Panc1 (cell line): ENCODE results near the gene NOP56. TPM values are rescaled to one million over a fixed set of nuclear protein-coding genes. Genes with fewer than 3 reads are reported as not detected.

Source experiments
- ATAC-seq: fragments of 200-7000 bp; cut with Tn5 transposase; 2 replicates; pipeline ENCODE4 v1.9.1; 2020; ENCODE audit warnings: mild to moderate bottlenecking, moderate library complexity
- BruUV-seq: library from RNA; stranded (reverse); fragments of 400-500 nt; replicated peaks from 2 replicates; lab custom pipeline; 2021; lab: Mats Ljungman, UMichigan
- CTCF ChIA-PET: fragments of 300-600 bp; sonication (Branson Sonifier 250); formaldehyde crosslinking; loops from one replicate; lab custom pipeline; 2022; ENCODE audit warnings: antibody characterized with exemption; lab: Charles Lee
- POLR2A ChIA-PET: fragments of 300-600 bp; sonication (Branson Sonifier 250); formaldehyde crosslinking; loops from one replicate; lab custom pipeline; 2022; ENCODE audit warnings: antibody characterized with exemption; lab: Charles Lee
- DNase-seq: peaks from one replicate; pipeline ENCODE4 v3.0.0-alpha.2; 2010; ENCODE audit warnings: low read depth, low spot score
- H3K27ac ChIP-seq: 2 replicates; pipeline ENCODE4 v1.5.1; 2011; ENCODE audit warnings: mild to moderate bottlenecking, low read length, inconsistent platforms
- H3K27me3 ChIP-seq: fragments of 200-500 bp; sonication (Bioruptor generic); 2 replicates; pipeline ENCODE4 v1.6.0; 2014; ENCODE audit warnings: low read length, inconsistent platforms; ENCODE audit not compliant: control insufficient read depth, insufficient read depth
- H3K36me3 ChIP-seq: fragments of 200-500 bp; sonication (Bioruptor generic); 2 replicates; pipeline ENCODE4 v1.5.1; 2014; ENCODE audit warnings: inconsistent platforms, mild to moderate bottlenecking, low read length, moderate library complexity; ENCODE audit not compliant: control insufficient read depth, insufficient read depth
- H3K4me1 ChIP-seq: 2 replicates; pipeline ENCODE4 v1.5.1; 2011; ENCODE audit warnings: inconsistent platforms, mild to moderate bottlenecking, low read length, moderate library complexity; ENCODE audit not compliant: control insufficient read depth, insufficient read depth
- H3K4me3 ChIP-seq, 2 experiments: 2 replicates each; pipeline ENCODE4 v1.5.1; 2011 to 2012; ENCODE audit warnings: low read depth in 2 of 2, low read length in 2 of 2, mild to moderate bottlenecking in 2 of 2, inconsistent platforms in 1 of 2, moderate library complexity in 1 of 2
- H3K9me3 ChIP-seq: fragments of 200-500 bp; sonication (Bioruptor generic); 2 replicates; pipeline ENCODE4 v1.5.1; 2014; ENCODE audit warnings: low read depth, mild to moderate bottlenecking, inconsistent platforms, low read length, moderate library complexity; ENCODE audit not compliant: control insufficient read depth, insufficient read depth
- POLR2AphosphoS5 ChIP-seq: IDR thresholded peaks from 2 replicates; pipeline ENCODE4 v1.6.1; 2012; ENCODE audit warnings: mild to moderate bottlenecking, low read depth, low read length, moderate library complexity
- SIN3A ChIP-seq: IDR thresholded peaks from 2 replicates; pipeline ENCODE4 v1.6.1; 2012; ENCODE audit warnings: low read depth, mild to moderate bottlenecking, low read length, moderate library complexity, borderline replicate concordance; ENCODE audit not compliant: insufficient read depth
- TCF7L2 ChIP-seq: IDR thresholded peaks from 2 replicates; pipeline ENCODE4 v1.6.1; 2011; ENCODE audit warnings: mild to moderate bottlenecking, low read depth, low read length, inconsistent platforms
- in situ Hi-C: cut with HindIII; loops from 2 replicates; pipeline ENCODE4 v1.10.0; 2016; ENCODE audit warnings: low sequenced_read_pairs, low pct_unique_long_range_greater_than_20kb
- intact Hi-C: fragments of 100-400 bp; cut with micrococcal nuclease; formaldehyde crosslinking; loops from one replicate; pipeline ENCODE4 v1.10.0; 2022; ENCODE audit not compliant: unreplicated experiment
- total RNA-seq: library from RNA; stranded (reverse); gene quantifications from one replicate; pipeline ENCODE4 v1.2.1, GENCODE V29; 2021; ENCODE audit not compliant: unreplicated experiment
- TF ChIP-seq, protein P1 (sequence below): fragments of 450-650 bp; IDR thresholded peaks from 2 replicates; pipeline ENCODE4 v1.5.1; 2017; ENCODE audit warnings: mild to moderate bottlenecking
- TF ChIP-seq, protein P2 (sequence below), 2 experiments: IDR thresholded peaks; 2 replicates each; pipeline ENCODE4 v1.6.1; 2011 to 2012; ENCODE audit warnings: low read depth in 2 of 2, control low read depth in 1 of 2, low read length in 1 of 2, mild to moderate bottlenecking in 1 of 2, moderate library complexity in 1 of 2; ENCODE audit not compliant: insufficient read depth in 1 of 2

Gene NOP56
- total RNA-seq, 1 experiment from 2014 or later, result 354 TPM

DNA sequence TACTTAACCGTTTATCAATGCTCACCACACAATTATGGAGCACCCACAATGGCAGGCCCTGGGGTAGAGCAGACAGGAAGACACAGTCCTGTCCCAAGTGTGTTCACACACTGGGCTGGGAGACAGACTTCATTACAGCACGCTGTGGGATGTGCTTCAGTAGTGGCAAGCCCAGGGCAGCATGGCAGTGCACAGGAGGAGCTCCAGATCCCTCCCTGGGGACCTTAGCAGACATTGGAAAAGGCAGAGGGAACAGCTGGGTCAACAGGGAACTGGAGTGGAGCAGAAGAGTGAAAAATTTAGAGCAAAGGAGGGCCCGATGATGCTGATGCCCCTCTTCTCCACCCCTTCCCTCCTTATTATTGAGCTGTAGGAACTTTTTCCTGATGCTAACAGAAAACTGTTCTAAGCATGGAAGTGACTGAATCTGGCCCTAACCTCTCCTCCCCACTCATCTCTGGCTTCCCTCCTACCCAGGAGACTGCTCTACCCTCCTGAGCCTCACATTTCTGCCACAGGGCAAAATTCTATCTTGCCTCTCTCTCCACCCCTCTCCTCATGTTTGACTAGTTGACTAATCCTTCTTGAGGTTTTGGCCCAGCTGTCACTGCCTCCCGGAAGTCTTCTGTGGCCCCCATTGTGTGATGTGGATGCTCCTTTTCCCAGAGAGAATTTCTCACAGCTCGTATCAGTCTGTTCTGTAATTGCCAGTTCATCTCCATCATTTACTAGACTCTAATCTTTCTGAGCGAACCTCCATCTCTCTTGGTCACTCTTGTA is 41.3 kb upstream of the NOP56 start:
- ChIA-PET POLR2A (no interaction called here), CTCF (no interaction called here)
- Histone ChIP-seq H3K27ac (no peak overlapping the region), H3K36me3 (no peaks in the 10 kb centered on the region), H3K4me1 (no peaks in the 10 kb centered on the region), H3K27me3 (peaks cover 17% of the 10 kb centered on the region), H3K4me3 (no peak overlapping the region), H3K9me3 (no peaks in the 10 kb centered on the region)
- in situ Hi-C loops, result no loop called here
- ATAC-seq, result no peak
- DNase-seq, result no peak
- intact Hi-C loops, result no loop called here
- no peak for TF ChIP-seq POLR2AphosphoS5
- TF ChIP-seq SIN3A, result no peak
- no peak for TF ChIP-seq TCF7L2
- BruUV-seq, result no TSS peak

DNA sequence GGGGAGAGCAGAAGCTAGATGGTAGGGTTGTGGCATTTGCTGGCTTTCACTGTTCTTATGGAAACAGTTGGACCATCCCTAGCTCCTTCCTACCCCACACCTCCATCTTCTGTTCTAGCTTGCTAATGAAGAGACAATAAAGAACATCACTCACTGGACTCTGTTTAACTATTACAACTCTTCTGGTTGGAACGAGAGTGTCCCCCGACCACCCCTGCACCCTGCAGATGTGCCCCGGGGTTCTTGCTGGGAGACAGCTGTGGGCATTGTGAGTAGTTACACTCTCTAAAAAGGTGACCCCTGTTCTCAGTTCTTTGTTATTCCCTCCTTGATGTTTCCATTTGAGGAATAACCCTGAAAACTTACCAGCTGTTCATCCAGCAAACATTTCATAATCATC is 40.4 kb upstream of the NOP56 start:
- BruUV-seq, result no TSS peak
- POLR2A ChIA-PET, result no interaction called here

More for the DNA sequence above, 40.4 kb upstream of the NOP56 start:
- CTCF ChIA-PET, result no interaction called here
- intact Hi-C loops (no loop called here), in situ Hi-C loops (no loop called here)
- TF ChIP-seq, protein P1, sequence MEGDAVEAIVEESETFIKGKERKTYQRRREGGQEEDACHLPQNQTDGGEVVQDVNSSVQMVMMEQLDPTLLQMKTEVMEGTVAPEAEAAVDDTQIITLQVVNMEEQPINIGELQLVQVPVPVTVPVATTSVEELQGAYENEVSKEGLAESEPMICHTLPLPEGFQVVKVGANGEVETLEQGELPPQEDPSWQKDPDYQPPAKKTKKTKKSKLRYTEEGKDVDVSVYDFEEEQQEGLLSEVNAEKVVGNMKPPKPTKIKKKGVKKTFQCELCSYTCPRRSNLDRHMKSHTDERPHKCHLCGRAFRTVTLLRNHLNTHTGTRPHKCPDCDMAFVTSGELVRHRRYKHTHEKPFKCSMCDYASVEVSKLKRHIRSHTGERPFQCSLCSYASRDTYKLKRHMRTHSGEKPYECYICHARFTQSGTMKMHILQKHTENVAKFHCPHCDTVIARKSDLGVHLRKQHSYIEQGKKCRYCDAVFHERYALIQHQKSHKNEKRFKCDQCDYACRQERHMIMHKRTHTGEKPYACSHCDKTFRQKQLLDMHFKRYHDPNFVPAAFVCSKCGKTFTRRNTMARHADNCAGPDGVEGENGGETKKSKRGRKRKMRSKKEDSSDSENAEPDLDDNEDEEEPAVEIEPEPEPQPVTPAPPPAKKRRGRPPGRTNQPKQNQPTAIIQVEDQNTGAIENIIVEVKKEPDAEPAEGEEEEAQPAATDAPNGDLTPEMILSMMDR, result no peak
- no peak for TF ChIP-seq SIN3A
- no peak for TF ChIP-seq POLR2AphosphoS5
- TF ChIP-seq, protein P2, sequence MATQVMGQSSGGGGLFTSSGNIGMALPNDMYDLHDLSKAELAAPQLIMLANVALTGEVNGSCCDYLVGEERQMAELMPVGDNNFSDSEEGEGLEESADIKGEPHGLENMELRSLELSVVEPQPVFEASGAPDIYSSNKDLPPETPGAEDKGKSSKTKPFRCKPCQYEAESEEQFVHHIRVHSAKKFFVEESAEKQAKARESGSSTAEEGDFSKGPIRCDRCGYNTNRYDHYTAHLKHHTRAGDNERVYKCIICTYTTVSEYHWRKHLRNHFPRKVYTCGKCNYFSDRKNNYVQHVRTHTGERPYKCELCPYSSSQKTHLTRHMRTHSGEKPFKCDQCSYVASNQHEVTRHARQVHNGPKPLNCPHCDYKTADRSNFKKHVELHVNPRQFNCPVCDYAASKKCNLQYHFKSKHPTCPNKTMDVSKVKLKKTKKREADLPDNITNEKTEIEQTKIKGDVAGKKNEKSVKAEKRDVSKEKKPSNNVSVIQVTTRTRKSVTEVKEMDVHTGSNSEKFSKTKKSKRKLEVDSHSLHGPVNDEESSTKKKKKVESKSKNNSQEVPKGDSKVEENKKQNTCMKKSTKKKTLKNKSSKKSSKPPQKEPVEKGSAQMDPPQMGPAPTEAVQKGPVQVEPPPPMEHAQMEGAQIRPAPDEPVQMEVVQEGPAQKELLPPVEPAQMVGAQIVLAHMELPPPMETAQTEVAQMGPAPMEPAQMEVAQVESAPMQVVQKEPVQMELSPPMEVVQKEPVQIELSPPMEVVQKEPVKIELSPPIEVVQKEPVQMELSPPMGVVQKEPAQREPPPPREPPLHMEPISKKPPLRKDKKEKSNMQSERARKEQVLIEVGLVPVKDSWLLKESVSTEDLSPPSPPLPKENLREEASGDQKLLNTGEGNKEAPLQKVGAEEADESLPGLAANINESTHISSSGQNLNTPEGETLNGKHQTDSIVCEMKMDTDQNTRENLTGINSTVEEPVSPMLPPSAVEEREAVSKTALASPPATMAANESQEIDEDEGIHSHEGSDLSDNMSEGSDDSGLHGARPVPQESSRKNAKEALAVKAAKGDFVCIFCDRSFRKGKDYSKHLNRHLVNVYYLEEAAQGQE (IDR thresholded peaks at IDR 0.05; ENCODE audit: insufficient read depth in 1 of 2, low read depth in 2 of 2, low read length in 1 of 2), result no peak
- no peak for TF ChIP-seq TCF7L2
- H3K4me1 ChIP-seq, result no peaks in the 10 kb centered on the region
- DNase-seq (no peak), ATAC-seq (no peak)
- peaks cover 21% of the 10 kb centered on the region for H3K27me3 ChIP-seq
- H3K27ac ChIP-seq, result no peak overlapping the region
- no peaks in the 10 kb centered on the region for H3K9me3 ChIP-seq
- H3K36me3 ChIP-seq, result no peaks in the 10 kb centered on the region
- H3K4me3 ChIP-seq, result no peak overlapping the region
